C4-2B (cell line): ENCODE measurements around the gene HNRNPA3.
"Not testable (repeated sequence)": the region's sequence is repeated elsewhere in the genome, so short reads cannot be mapped to it uniquely, and the experiment has no call there.

Source experiments
- H3K27ac ChIP-seq: fragments of 450-650 bp; 2 replicates; pipeline ENCODE4 v1.5.1; 2017
- CTCF ChIP-seq: fragments of 450-650 bp; conservative IDR thresholded peaks from 2 replicates; pipeline ENCODE4 v1.5.1; 2017; ENCODE audit warnings: mild to moderate bottlenecking
- ZFX ChIP-seq: fragments of 450-650 bp; IDR thresholded peaks from 2 replicates; pipeline ENCODE4 v1.6.1; 2017

The HNRNPA3 gene

DNA sequence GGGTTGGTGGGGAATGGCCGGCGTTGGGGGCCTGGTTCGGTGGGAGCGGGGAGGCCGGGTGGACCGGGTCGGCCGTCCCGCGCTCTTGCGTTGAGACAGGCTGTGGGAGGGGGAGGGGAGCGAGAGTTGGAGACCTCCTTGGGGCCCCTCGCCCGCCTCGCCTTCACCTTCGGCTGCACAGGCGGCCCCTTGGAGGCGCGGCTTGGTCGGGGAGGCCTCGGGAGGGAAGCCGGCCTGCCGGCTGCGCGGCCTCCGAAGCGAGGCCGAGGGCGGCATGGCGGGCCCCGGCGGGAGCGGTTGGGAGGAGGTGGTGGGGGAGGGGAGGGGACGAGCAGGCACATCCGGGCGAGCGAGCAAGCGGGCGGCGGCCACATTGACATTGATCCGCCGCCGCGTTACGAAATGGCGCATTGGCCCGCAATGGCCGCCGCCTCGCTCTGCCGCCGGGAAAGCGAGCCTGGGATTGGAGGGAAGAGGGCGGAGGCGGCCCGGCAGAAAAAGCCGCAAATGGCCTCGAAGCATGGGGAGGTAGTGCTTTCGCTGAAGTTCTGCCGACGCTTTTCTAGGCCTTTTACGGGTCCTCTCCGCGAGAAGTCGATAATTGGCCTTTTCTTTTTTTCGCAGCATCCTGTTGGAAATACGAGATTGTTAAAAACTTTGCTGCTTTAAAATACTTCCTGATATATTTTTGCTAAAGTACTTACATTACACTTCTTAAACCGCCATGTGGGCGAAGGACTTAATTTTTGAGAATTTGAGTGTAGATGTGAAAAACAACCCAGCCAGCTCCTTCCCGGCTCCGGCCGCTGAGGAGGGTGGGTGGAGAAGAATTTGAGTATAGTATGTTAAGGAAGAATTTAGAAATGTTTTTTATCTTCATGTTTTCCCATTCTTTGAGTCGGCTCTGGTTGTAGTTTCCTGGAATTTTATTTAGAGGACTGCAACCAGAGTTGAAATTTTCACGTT is 580 bp downstream of the HNRNPA3 start:
- TF ChIP-seq CTCF (no peak), ZFX (peak; percentile 85)
- peak overlapping the region; percentile 99 for H3K27ac ChIP-seq

- no peak for TF ChIP-seq CTCF
- no peak for TF ChIP-seq ZFX
- H3K27ac ChIP-seq, result no peak overlapping the region
These were observed 4.8 kb downstream of the HNRNPA3 start for GRCh38 chr2:177217247-177217843.

GRCh38 chr2:177219787-177220186 is 7.2 kb downstream of the HNRNPA3 start:
- H3K27ac ChIP-seq, result not testable (repeated sequence)

DNA sequence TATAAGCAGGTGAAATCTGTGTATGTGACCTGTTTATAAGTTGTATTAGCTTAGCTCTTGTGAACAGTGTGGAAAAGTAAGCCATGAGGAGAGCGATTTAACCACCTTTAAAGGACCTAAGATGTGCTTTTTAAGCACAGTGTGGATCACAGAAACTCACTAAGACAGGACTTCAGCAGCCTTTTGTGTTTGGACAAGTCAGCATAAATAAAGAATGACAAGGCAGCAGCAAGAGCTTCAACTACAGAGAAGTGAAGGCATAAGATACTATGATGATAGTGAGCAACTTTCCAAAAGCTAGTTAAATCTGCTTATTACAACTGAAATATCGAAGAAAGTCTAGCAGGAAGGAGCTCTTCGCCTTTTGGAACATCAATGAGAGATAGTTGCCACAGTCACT is 8.9 kb downstream of the HNRNPA3 start:
- no peak for TF ChIP-seq CTCF
- H3K27ac ChIP-seq, result no peak overlapping the region

GRCh38 chr2:177221970-177222369 is 9.4 kb downstream of the HNRNPA3 start:
- TF ChIP-seq ZFX (no peak), CTCF (no peak)
- H3K27ac ChIP-seq, result no peak overlapping the region

- H3K27ac ChIP-seq, result not testable (repeated sequence)
These were observed 10.8 kb downstream of the HNRNPA3 start for GRCh38 chr2:177223436-177223835.

DNA sequence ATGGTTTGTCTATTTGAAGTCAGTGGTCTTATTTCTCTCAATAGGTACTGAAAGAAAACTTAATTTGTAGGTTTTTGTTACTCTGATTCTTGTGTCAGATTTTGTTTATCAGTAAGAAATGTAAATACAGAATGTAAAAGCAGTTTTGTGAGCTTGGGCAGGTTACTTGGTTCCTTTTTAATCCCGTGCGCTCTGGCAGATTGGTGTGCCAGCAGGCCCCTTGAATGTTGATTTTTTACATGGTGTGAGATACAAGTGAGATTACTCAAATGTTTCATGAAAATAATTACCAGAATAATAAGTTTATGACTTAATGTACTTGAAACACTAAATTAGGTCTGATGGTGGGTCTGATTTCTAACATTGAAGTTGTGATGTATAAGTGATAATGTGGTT is 13.4 kb downstream of the HNRNPA3 start:
- H3K27ac ChIP-seq, result no peak overlapping the region
- no peak for TF ChIP-seq ZFX
- TF ChIP-seq CTCF, result no peak

DNA sequence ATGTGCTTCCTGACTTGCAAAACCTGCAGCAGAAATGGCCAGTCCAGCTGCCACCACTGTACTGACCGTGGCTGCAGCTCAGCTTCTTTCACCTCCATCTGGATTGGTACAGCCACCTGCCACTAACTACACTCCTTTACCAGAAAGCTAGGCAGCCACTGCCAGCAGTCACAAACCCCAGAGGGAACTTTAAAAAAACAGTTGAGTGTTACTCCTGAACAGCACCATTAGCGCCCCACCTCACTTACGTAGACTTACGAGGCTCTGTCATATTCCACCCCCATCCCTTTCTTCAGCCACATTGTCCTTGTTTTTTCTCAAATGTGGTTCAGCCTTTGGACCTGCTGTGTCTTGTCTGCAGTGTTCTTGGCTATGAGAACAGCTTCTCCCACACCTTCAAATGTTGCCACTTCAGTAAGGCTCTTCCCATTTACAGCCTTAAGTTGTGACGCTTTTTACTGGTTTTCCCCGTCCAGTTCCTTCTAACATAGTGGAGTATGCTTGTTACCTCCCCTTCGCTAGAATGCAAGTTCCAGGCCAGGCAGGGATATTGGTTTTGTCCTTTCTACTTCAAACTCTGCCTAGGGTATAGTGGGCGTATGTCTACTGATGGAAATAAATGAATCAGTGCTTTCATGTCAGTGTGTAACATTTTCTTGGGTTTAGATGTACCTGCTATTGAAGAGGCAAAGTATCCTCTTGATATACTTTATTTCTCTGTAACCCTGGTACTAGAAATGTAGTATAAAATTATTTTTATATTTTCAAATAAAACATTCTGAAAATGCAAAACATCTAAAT is 17.0 kb downstream of the HNRNPA3 start:
- H3K27ac ChIP-seq, result no peak overlapping the region
- TF ChIP-seq ZFX (no peak), CTCF (no peak)
